Measurements from ENCODE around the gene SERTAD2. TPM values are rescaled to one million over a fixed set of nuclear protein-coding genes. Genes with fewer than 3 reads are reported as not detected.

The SERTAD2 gene
- total RNA-seq, 1 donor from 2014 or later, result 9.8 TPM

DNA sequence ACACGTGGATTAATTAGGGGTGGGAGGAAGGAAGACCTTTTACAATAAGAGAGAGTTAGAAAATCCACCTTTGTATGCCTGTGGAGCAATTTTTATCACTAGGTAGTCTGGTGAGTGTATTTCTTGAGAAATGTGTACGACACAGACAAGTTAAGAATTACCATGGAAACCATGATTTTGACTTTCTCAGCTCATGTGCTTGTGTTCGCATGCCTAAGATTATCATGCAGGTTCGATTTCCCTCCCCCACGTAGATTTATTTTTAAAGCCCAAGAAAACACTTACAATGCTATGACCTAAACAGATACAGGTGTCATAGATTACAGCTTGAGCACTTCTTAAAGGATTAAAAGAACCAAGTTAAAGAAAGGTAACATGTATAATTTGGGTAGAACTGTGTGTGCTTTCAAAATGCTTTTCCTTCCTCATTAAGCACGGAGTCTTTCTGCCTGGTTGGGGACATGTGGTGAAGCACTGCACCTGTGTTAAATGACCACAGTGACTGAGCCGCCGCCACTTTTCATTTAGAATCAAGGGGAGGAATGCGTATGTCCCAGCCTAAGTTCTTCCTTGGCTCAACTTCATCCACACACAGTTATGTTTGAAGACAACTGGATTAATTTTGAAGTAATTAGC lies 16.6 kb downstream of the SERTAD2 start:
- Mint-ChIP-seq H3K36me3 (ENCODE audit: low read depth, unreplicated experiment) (peaks cover 9% of the 10 kb centered on the region), H3K27me3 (ENCODE audit: unreplicated experiment) (peaks cover 3% of the 10 kb centered on the region), H3K4me1 (ENCODE audit: unreplicated experiment) (peaks cover 33% of the 10 kb centered on the region), H3K27ac (ENCODE audit: unreplicated experiment) (no peak overlapping the region), H3K4me3 (ENCODE audit: unreplicated experiment) (no peak overlapping the region), H3K9me3 (ENCODE audit: unreplicated experiment) (no peaks in the 10 kb centered on the region)
- TF ChIP-seq, protein P1, sequence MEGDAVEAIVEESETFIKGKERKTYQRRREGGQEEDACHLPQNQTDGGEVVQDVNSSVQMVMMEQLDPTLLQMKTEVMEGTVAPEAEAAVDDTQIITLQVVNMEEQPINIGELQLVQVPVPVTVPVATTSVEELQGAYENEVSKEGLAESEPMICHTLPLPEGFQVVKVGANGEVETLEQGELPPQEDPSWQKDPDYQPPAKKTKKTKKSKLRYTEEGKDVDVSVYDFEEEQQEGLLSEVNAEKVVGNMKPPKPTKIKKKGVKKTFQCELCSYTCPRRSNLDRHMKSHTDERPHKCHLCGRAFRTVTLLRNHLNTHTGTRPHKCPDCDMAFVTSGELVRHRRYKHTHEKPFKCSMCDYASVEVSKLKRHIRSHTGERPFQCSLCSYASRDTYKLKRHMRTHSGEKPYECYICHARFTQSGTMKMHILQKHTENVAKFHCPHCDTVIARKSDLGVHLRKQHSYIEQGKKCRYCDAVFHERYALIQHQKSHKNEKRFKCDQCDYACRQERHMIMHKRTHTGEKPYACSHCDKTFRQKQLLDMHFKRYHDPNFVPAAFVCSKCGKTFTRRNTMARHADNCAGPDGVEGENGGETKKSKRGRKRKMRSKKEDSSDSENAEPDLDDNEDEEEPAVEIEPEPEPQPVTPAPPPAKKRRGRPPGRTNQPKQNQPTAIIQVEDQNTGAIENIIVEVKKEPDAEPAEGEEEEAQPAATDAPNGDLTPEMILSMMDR (IDR thresholded peaks at IDR 0.05; ENCODE audit: unreplicated experiment), result no peak
- DNase-seq (ENCODE audit: low spot score), result no peak

DNA sequence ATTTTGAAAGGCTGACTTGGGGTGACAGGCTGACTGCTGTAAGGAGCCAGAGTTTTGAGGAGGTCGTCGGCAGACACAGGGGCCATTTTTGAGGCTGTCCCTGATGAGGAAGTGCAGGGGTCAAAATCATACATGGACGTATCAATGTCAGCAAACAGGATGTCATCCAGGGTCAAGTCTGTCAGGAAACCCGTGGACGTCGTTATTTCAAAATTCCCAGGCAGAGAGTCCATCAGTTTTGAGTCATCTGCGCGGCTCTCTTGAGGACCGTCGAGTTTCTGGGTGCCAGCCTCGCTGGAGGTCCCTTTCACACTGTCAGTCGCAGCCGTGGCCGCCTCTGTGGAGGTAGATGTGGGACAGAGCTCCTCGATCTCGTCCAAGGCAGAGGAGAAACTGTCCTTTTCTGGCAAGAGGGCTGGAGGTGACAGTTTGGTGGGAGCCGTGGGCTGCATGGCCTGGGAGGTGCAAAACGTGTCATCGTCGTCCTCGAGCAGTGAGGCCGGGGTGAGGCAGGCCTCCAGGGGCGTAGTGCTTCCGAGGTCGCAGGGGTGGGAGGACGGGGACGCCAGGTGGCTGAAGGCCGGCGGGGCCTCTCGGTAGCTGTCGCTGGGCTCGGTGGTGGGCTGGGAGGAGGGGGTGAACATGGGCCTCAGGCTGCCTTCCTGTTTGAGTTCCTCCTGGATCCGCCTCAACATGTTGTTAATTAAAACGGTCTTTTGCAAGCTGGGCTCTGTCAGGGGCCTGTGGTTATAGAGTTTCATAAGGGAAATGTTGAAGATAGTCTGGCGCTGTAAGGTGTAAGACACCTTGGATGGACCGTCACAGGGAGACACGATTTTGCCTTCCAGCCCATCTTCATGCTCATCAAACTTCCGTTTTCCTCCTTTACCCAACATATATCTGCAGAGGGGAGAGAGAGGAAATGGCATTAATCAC lies 17.5 kb downstream of the SERTAD2 start:
- Mint-ChIP-seq H3K4me3 (ENCODE audit: unreplicated experiment) (peak overlapping the region; percentile 76), H3K27me3 (ENCODE audit: unreplicated experiment) (peaks cover 3% of the 10 kb centered on the region), H3K36me3 (ENCODE audit: low read depth, unreplicated experiment) (peaks cover 9% of the 10 kb centered on the region), H3K27ac (ENCODE audit: unreplicated experiment) (no peak overlapping the region), H3K9me3 (ENCODE audit: unreplicated experiment) (no peaks in the 10 kb centered on the region), H3K4me1 (ENCODE audit: unreplicated experiment) (peaks cover 30% of the 10 kb centered on the region)
- DNase-seq (ENCODE audit: low spot score), result no peak
- TF ChIP-seq, protein P1 (IDR thresholded peaks at IDR 0.05; ENCODE audit: unreplicated experiment), result no peak

GRCh38 chr2:64634345-64635267 lies 19.1 kb downstream of the SERTAD2 start:
- no peak overlapping the region for H3K4me3 Mint-ChIP-seq (ENCODE audit: unreplicated experiment)
- H3K4me1 Mint-ChIP-seq (ENCODE audit: unreplicated experiment), result peaks cover 28% of the 10 kb centered on the region
- TF ChIP-seq, protein P1 (IDR thresholded peaks at IDR 0.05; ENCODE audit: unreplicated experiment), result no peak
- H3K27me3 Mint-ChIP-seq (ENCODE audit: unreplicated experiment), result peaks cover 3% of the 10 kb centered on the region
- H3K27ac Mint-ChIP-seq (ENCODE audit: unreplicated experiment), result no peak overlapping the region
- no peaks in the 10 kb centered on the region for H3K9me3 Mint-ChIP-seq (ENCODE audit: unreplicated experiment)
- no peak for DNase-seq (ENCODE audit: low spot score)
- peaks cover 13% of the 10 kb centered on the region for H3K36me3 Mint-ChIP-seq (ENCODE audit: low read depth, unreplicated experiment)

DNA sequence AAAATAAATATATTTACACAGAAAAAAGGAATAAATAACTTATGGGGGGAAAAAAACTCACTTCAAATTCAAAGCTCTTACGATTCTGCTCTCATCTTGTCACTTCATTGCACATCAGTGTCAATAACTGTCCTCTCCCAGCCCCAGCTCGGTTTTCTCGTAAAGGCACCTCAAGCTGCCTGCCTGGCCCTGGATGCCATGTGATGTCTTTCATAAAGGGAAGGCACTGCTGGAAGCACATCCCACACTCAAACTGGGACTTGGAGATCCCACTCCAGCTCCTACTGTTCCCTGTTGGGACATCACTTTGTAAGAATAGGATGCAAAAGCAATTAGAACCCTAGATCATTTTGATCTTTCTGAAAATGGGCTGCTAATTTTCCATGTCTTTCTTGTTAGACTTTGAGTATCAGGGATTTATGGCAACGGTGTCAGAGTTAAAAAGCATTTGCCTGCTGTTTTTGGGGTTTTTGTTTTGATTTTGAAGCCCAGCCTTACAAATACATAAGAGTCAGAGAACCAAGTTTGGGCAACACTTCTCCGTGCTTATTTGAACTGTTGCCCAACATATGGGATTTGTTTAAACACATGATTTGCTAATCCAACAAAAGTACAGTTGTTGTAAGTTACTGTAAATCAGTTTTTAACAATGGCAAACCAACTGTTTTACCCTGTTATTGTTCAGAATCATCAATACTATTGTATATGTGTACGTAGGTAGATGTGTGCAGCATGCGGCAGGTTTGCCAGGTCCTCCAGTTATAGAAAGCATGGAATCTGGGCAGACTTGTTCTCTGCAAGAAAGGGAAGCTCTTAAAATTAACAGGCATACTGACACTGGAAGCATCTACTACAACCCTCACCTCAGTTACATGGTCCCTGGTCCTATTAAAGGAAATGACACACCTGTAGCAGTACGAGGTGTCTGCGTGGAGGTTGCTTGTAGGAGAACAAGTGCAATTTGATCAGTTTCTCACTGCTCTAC lies 20.6 kb downstream of the SERTAD2 start:
- no peaks in the 10 kb centered on the region for H3K9me3 Mint-ChIP-seq (ENCODE audit: unreplicated experiment)
- peaks cover 7% of the 10 kb centered on the region for H3K27me3 Mint-ChIP-seq (ENCODE audit: unreplicated experiment)
- H3K27ac Mint-ChIP-seq (ENCODE audit: unreplicated experiment), result no peak overlapping the region
- DNase-seq (ENCODE audit: low spot score), result no peak
- H3K36me3 Mint-ChIP-seq (ENCODE audit: low read depth, unreplicated experiment), result peaks cover 13% of the 10 kb centered on the region
- no peak overlapping the region for H3K4me3 Mint-ChIP-seq (ENCODE audit: unreplicated experiment)
- TF ChIP-seq, protein P1 (IDR thresholded peaks at IDR 0.05; ENCODE audit: unreplicated experiment), result no peak
- H3K4me1 Mint-ChIP-seq (ENCODE audit: unreplicated experiment), result peaks cover 25% of the 10 kb centered on the region

Data from endothelial cell (in vitro differentiated cells).